ENCODE measurements around the gene PFN3. TPM values are rescaled to one million over a fixed set of nuclear protein-coding genes. Genes with fewer than 3 reads are reported as not detected.
A peak's percentile ranks its signal among the peaks of the same experiment; 100 is the strongest.

The PFN3 gene
- total RNA-seq, 1 donor from 2014 or later = not detected

- peaks cover 31% of the 10 kb centered on the region for H3K36me3 Mint-ChIP-seq (ENCODE audit: low read depth)
- TF ChIP-seq CTCF (IDR thresholded peaks at IDR 0.05) = no peak
- DNase-seq = peak; percentile 83
- H3K4me3 Mint-ChIP-seq = peak within 1 kb of the TSS; percentile 98
- peaks cover 59% of the 10 kb centered on the region for H3K4me1 Mint-ChIP-seq
- no peaks in the 10 kb centered on the region for H3K27me3 Mint-ChIP-seq
- intact Hi-C loops (cut with micrococcal nuclease) = loop anchor here (1.0 to 5.0 kb wide), 6 partner anchors 11 to 963 kb away; partner anchors contain the start of genes B4GALT7, GRK6, HIGD2A and NOP16
- ChIA-PET CTCF (interaction anchor here (0.8 to 3.3 kb wide), 5 partner anchors 18 to 240 kb away, joined by 3 to 17 read pairs (median 4); no protein-coding TSS in a partner anchor), POLR2A (interaction anchor here (0.6 to 2.7 kb wide), 26 partner anchors 9 to 965 kb away, joined by 3 to 23 read pairs (median 4); partner anchors contain the start of genes B4GALT7, DOK3, GRK6 and PDLIM7)
- peak within 1 kb of the TSS; percentile 100 for H3K27ac Mint-ChIP-seq
- ATAC-seq (ENCODE audit: low read depth) = peak; percentile 98
- no peaks in the 10 kb centered on the region for H3K9me3 Mint-ChIP-seq
Measured at GRCh38 chr5:177351392-177352329, 48.8 kb downstream of the PFN3 start, which contains the start of gene LMAN2. Gene LMAN2 (minus strand): TSS chr5:177351668. CDS start chr5:177351647, 21 bp downstream.

- Mint-ChIP-seq H3K27ac (peak overlapping the region; percentile 100), H3K27me3 (no peaks in the 10 kb centered on the region), H3K4me3 (peak overlapping the region; percentile 98), H3K9me3 (no peaks in the 10 kb centered on the region), H3K36me3 (ENCODE audit: low read depth) (peaks cover 36% of the 10 kb centered on the region), H3K4me1 (peaks cover 53% of the 10 kb centered on the region)
- TF ChIP-seq CTCF (IDR thresholded peaks at IDR 0.05) = no peak
- ATAC-seq (ENCODE audit: low read depth) (no peak), DNase-seq (no peak)
- ChIA-PET POLR2A (interaction anchor here (0.6 to 2.7 kb wide), 18 partner anchors 10 to 813 kb away, joined by 3 to 23 read pairs (median 6); partner anchors contain the start of genes B4GALT7, DOK3, GRK6 and PRELID1), CTCF (interaction anchor here (1.6 to 3.3 kb wide), 2 partner anchors 19 to 20 kb away, joined by 4 to 17 read pairs; no protein-coding TSS in a partner anchor)
- intact Hi-C loops (cut with micrococcal nuclease) = loop anchor here (1.0 to 5.0 kb wide), 6 partner anchors 11 to 962 kb away; partner anchors contain the start of genes B4GALT7, GRK6, HIGD2A and NOP16
Measured at GRCh38 chr5:177350776-177351391, 49.6 kb downstream of the PFN3 start.

Other genes with a start within 250 kb of the PFN3 start
- gene RAB24, start 96.9 kb downstream of the PFN3 start, total RNA-seq = 35.6 and 36.3 TPM in 2 replicates
- gene PRELID1, start 96.9 kb downstream of the PFN3 start, total RNA-seq = 141 and 160 TPM in 2 replicates
- gene MXD3, start 88.8 kb downstream of the PFN3 start, total RNA-seq = 7.6 and 9.1 TPM in 2 replicates
- 88.0 and 89.7 TPM in 2 replicates for gene LMAN2, start 49.0 kb downstream of the PFN3 start, total RNA-seq
- gene RGS14, start 42.7 kb downstream of the PFN3 start, total RNA-seq = 50.6 and 58.3 TPM in 2 replicates
- gene SLC34A1, start 16.2 kb downstream of the PFN3 start, total RNA-seq = not detected in 2 replicates
- gene F12, start 8.9 kb upstream of the PFN3 start, total RNA-seq = 0.31 TPM in 1 of 2 replicates, not detected in the other
- 90.6 and 92.6 TPM in 2 replicates for gene GRK6, start 26.0 kb upstream of the PFN3 start, total RNA-seq
- 2.4 and 3.2 TPM in 2 replicates for gene PRR7, start 46.2 kb upstream of the PFN3 start, total RNA-seq
- gene DBN1, start 73.0 kb upstream of the PFN3 start, total RNA-seq = 2.0 and 3.9 TPM in 2 replicates
- 17.0 and 17.7 TPM in 2 replicates for gene PDLIM7, start 96.9 kb upstream of the PFN3 start, total RNA-seq
- gene DOK3, start 109.2 kb upstream of the PFN3 start, total RNA-seq = 82.5 and 88.5 TPM in 2 replicates
- gene DDX41, start 116.3 kb upstream of the PFN3 start, total RNA-seq = 128 and 144 TPM in 2 replicates
- 108 and 121 TPM in 2 replicates for gene FAM193B, start 153.9 kb upstream of the PFN3 start, total RNA-seq
- gene TMED9, start 191.5 kb upstream of the PFN3 start, total RNA-seq = 78.4 and 82.2 TPM in 2 replicates
- gene B4GALT7, start 199.5 kb upstream of the PFN3 start, total RNA-seq = 36.3 and 42.3 TPM in 2 replicates